Femur (tissue), 1 donor: ENCODE data around the gene NDE1.
"Not testable (repeated sequence)": the region's sequence is repeated elsewhere in the genome, so short reads cannot be mapped to it uniquely, and the experiment has no call there.

Experiments
- DNase-seq: peaks from one replicate; pipeline ENCODE4 v3.0.0-alpha.2; 2017

NDE1 gene

GRCh38 chr16:15701975-15702970 lies 52.2 kb downstream of the NDE1 start:
- DNase-seq = no peak

- DNase-seq = no peak
These were observed 53.1 kb downstream of the NDE1 start for GRCh38 chr16:15703029-15703736.

GRCh38 chr16:15704545-15704987 lies 54.5 kb downstream of the NDE1 start:
- DNase-seq = peak; percentile 71

GRCh38 chr16:15705064-15705565 lies 55.1 kb downstream of the NDE1 start:
- no peak for DNase-seq

GRCh38 chr16:15707332-15707731 lies 57.3 kb downstream of the NDE1 start:
- no peak for DNase-seq

GRCh38 chr16:15708096-15708495 lies 58.1 kb downstream of the NDE1 start:
- DNase-seq = no peak

GRCh38 chr16:15708997-15709396 lies 59.0 kb downstream of the NDE1 start:
- DNase-seq = no peak

GRCh38 chr16:15714393-15715172 lies 64.5 kb downstream of the NDE1 start:
- no peak for DNase-seq

- no peak for DNase-seq
These were observed 65.2 kb downstream of the NDE1 start for GRCh38 chr16:15715221-15715620.

- DNase-seq = no peak
These were observed 66.8 kb downstream of the NDE1 start for GRCh38 chr16:15716694-15717447.

- DNase-seq = no peak
These were observed 71.0 kb downstream of the NDE1 start for GRCh38 chr16:15721018-15721417.

- DNase-seq = no peak
These were observed 73.8 kb downstream of the NDE1 start for GRCh38 chr16:15723808-15724207.

- DNase-seq = no peak
These were observed 75.7 kb downstream of the NDE1 start for GRCh38 chr16:15725641-15726240.

- no peak for DNase-seq
These were observed 76.7 kb downstream of the NDE1 start for GRCh38 chr16:15726715-15727114.

GRCh38 chr16:15727697-15728096 lies 77.7 kb downstream of the NDE1 start:
- not testable (repeated sequence) for DNase-seq

- DNase-seq = no peak
These were observed 79.1 kb downstream of the NDE1 start for GRCh38 chr16:15729152-15729551.

GRCh38 chr16:15732416-15732815 lies 82.4 kb downstream of the NDE1 start:
- DNase-seq = no peak

- no peak for DNase-seq
These were observed 85.6 kb downstream of the NDE1 start for GRCh38 chr16:15735610-15736009.

GRCh38 chr16:15736529-15736928 lies 86.5 kb downstream of the NDE1 start:
- DNase-seq = no peak

GRCh38 chr16:15737140-15737644 lies 87.1 kb downstream of the NDE1 start:
- DNase-seq = no peak

- no peak for DNase-seq
These were observed 89.4 kb downstream of the NDE1 start for GRCh38 chr16:15739464-15739863.
